Peyer's patch (tissue), 4 donors: Measurements from ENCODE around the gene TRIM56. TPM values are rescaled to one million over a fixed set of nuclear protein-coding genes. Genes with fewer than 3 reads are reported as not detected.
"Not testable (repeated sequence)": the region's sequence is repeated elsewhere in the genome, so short reads cannot be mapped to it uniquely, and the experiment has no call there.

Experiments used
- DNase-seq, 3 donors: peaks; one replicate each; pipeline ENCODE4 v3.0.0-alpha.2; 2017 to 2019
- H3K27ac ChIP-seq, 4 donors: fragments of 200-600 bp; sonication (generic); one replicate each; pipeline ENCODE4 v1.5.1; 2016 to 2019
- H3K27me3 ChIP-seq, 2 donors: fragments of 200-600 bp; sonication (generic); one replicate each; pipeline ENCODE4 v1.5.1; 2019
- H3K36me3 ChIP-seq, 3 donors: fragments of 200-600 bp; sonication (generic); one replicate each; pipeline ENCODE4 v1.5.1; 2016 to 2019
- H3K4me1 ChIP-seq, 4 donors: fragments of 200-600 bp; sonication (generic); one replicate each; pipeline ENCODE4 v1.5.1; 2016 to 2019
- H3K4me3 ChIP-seq, 4 donors: fragments of 200-600 bp; sonication (generic); 1 replicate in 3 of 4; 2 replicates in 1 of 4; pipeline ENCODE4 v1.5.1; 2016 to 2019; ENCODE audit warnings: mild to moderate bottlenecking in 1 of 4
- H3K9me3 ChIP-seq, 4 donors: fragments of 200-600 bp; sonication (generic); one replicate each; pipeline ENCODE4 v1.5.1; 2016 to 2019; ENCODE audit warnings: mild to moderate bottlenecking in 1 of 4
- CTCF ChIP-seq, 6 experiments: fragments of 450-650 bp in 4 of 6; fragments of 200-600 bp in 2 of 6; sonication (generic) in 1 of 6; IDR thresholded peaks; one replicate each; pipeline ENCODE4 v1.5.1; 2017 to 2019; ENCODE audit warnings: antibody characterized with exemption in 6 of 6, mild to moderate bottlenecking in 3 of 6, moderate library complexity in 1 of 6
- POLR2A ChIP-seq, 2 donors: fragments of 450-650 bp; IDR thresholded peaks; one replicate each; pipeline ENCODE4 v1.5.1; 2017; ENCODE audit warnings: antibody characterized with exemption in 2 of 2, mild to moderate bottlenecking in 2 of 2, moderate library complexity in 2 of 2
- total RNA-seq, 4 donors: library from RNA; depleted of rRNA; stranded (reverse); fragments of >200 nt; gene quantifications; one replicate each; pipeline ENCODE4 v1.1.0, GENCODE V29; 2016

Gene TRIM56
- total RNA-seq, 4 donors from 2014 or later = 19.4 to 43.7 (median 38.3) TPM

GRCh38 chr7:101060992-101061391, 24.3 kb upstream of the TRIM56 start:
- H3K4me1 ChIP-seq = no peaks in the 10 kb centered on the region
- peaks cover 0 to 25% (median 0%) of the 10 kb centered on the region in 3 donors for H3K36me3 ChIP-seq
- no peak overlapping the region for H3K4me3 ChIP-seq
- no peaks in the 10 kb centered on the region for H3K9me3 ChIP-seq
- H3K27me3 ChIP-seq = no peaks in the 10 kb centered on the region
- no peak for DNase-seq
- H3K27ac ChIP-seq = no peak overlapping the region
- TF ChIP-seq CTCF (IDR thresholded peaks at IDR 0.05) (no peak), POLR2A (IDR thresholded peaks at IDR 0.05) (no peak)

- H3K36me3 ChIP-seq, DNase-seq, H3K9me3 ChIP-seq, H3K27ac ChIP-seq, H3K4me1 ChIP-seq, H3K27me3 ChIP-seq, H3K4me3 ChIP-seq: not testable (repeated sequence)
Observed at GRCh38 chr7:101064176-101064550, 21.1 kb upstream of the TRIM56 start.

GRCh38 chr7:101065162-101065561, 20.1 kb upstream of the TRIM56 start:
- not testable (repeated sequence) for H3K27me3 ChIP-seq, H3K9me3 ChIP-seq

GRCh38 chr7:101066141-101066832, 19.0 kb upstream of the TRIM56 start:
- H3K27ac ChIP-seq = no peak overlapping the region
- H3K27me3 ChIP-seq = no peaks in the 10 kb centered on the region
- H3K4me3 ChIP-seq = no peak overlapping the region
- H3K9me3 ChIP-seq = no peaks in the 10 kb centered on the region
- DNase-seq = no peak
- no peaks in the 10 kb centered on the region for H3K4me1 ChIP-seq
- no peaks in the 10 kb centered on the region for H3K36me3 ChIP-seq
- TF ChIP-seq POLR2A (IDR thresholded peaks at IDR 0.05) (no peak), CTCF (IDR thresholded peaks at IDR 0.05) (no peak)

More at GRCh38 chr7:101065162-101065561, 20.1 kb upstream of the TRIM56 start:
- not testable (repeated sequence) for H3K36me3 ChIP-seq, DNase-seq, H3K4me1 ChIP-seq, H3K4me3 ChIP-seq, H3K27ac ChIP-seq

GRCh38 chr7:101066833-101067177, 18.5 kb upstream of the TRIM56 start:
- no peak for TF ChIP-seq POLR2A (IDR thresholded peaks at IDR 0.05)
- no peak for TF ChIP-seq CTCF (IDR thresholded peaks at IDR 0.05)
- H3K9me3 ChIP-seq = no peaks in the 10 kb centered on the region
- no peaks in the 10 kb centered on the region for H3K4me1 ChIP-seq
- DNase-seq = no peak
- H3K27me3 ChIP-seq = no peaks in the 10 kb centered on the region
- no peaks in the 10 kb centered on the region for H3K36me3 ChIP-seq
- no peak overlapping the region for H3K27ac ChIP-seq
- no peak overlapping the region for H3K4me3 ChIP-seq

GRCh38 chr7:101068401-101068800, 16.9 kb upstream of the TRIM56 start:
- no peaks in the 10 kb centered on the region for H3K4me1 ChIP-seq
- TF ChIP-seq CTCF (IDR thresholded peaks at IDR 0.05) (no peak), POLR2A (IDR thresholded peaks at IDR 0.05) (no peak)
- H3K27me3 ChIP-seq = no peaks in the 10 kb centered on the region
- no peaks in the 10 kb centered on the region for H3K9me3 ChIP-seq
- no peak overlapping the region for H3K4me3 ChIP-seq
- H3K27ac ChIP-seq = no peak overlapping the region
- H3K36me3 ChIP-seq = no peaks in the 10 kb centered on the region
- DNase-seq = no peak

- not testable (repeated sequence) for H3K4me1 ChIP-seq, H3K4me3 ChIP-seq, H3K27ac ChIP-seq, H3K27me3 ChIP-seq, DNase-seq, H3K9me3 ChIP-seq, H3K36me3 ChIP-seq
Observed at GRCh38 chr7:101071362-101072104, 13.7 kb upstream of the TRIM56 start.
